OCI-LY7 (cell line): ENCODE data around the gene FBXL22. TPM values are rescaled to one million over a fixed set of nuclear protein-coding genes. Genes with fewer than 3 reads are reported as not detected.

Source experiments
- BruUV-seq: library from RNA; stranded (reverse); fragments of 400-500 nt; replicated peaks from 2 replicates; lab custom pipeline; 2021; lab: Mats Ljungman, UMichigan
- CTCF ChIA-PET: fragments of 300-600 bp; sonication (Branson Sonifier 250); formaldehyde crosslinking; loops from one replicate; lab custom pipeline; 2022; ENCODE audit warnings: antibody characterized with exemption; ENCODE audit not compliant: unreplicated experiment; lab: Charles Lee
- POLR2A ChIA-PET: fragments of 300-600 bp; sonication (Branson Sonifier 250); formaldehyde crosslinking; loops from one replicate; lab custom pipeline; 2022; ENCODE audit warnings: antibody characterized with exemption; lab: Charles Lee
- DNase-seq: peaks from one replicate; pipeline ENCODE4 v3.0.0-alpha.2; 2015; ENCODE audit warnings: low spot score
- H2AFZ ChIP-seq: fragments of 200-600 bp; sonication (generic), shearing (Covaris generic); 2 replicates; pipeline ENCODE4 v1.6.1; 2014; ENCODE audit warnings: mild to moderate bottlenecking, antibody characterized with exemption, low read length, moderate library complexity
- H3K27ac ChIP-seq: fragments of 200-600 bp; sonication (generic); 2 replicates; pipeline ENCODE4 v1.5.1; 2014; ENCODE audit warnings: mixed run types, low read depth, mild to moderate bottlenecking, moderate library complexity, low read length, inconsistent platforms; ENCODE audit not compliant: poor library complexity, severe bottlenecking
- H3K36me3 ChIP-seq: fragments of 200-600 bp; sonication (generic); 2 replicates; pipeline ENCODE4 v1.6.1; 2014; ENCODE audit warnings: mild to moderate bottlenecking, antibody characterized with exemption, low read length, moderate library complexity, mixed read lengths; ENCODE audit not compliant: insufficient read depth
- H3K4me1 ChIP-seq: fragments of 200-600 bp; sonication (generic); 2 replicates; pipeline ENCODE4 v1.5.1; 2014; ENCODE audit warnings: mild to moderate bottlenecking, low read length; ENCODE audit not compliant: insufficient read depth, poor library complexity, severe bottlenecking
- H3K4me2 ChIP-seq: fragments of 200-600 bp; sonication (generic); 2 replicates; pipeline ENCODE4 v1.6.1; 2014; ENCODE audit warnings: mild to moderate bottlenecking, low read length
- H3K4me3 ChIP-seq: fragments of 200-600 bp; sonication (generic); 2 replicates; pipeline ENCODE4 v1.5.1; 2014; ENCODE audit warnings: mild to moderate bottlenecking, low read depth, low read length; ENCODE audit not compliant: poor library complexity, severe bottlenecking
- H3K79me2 ChIP-seq: fragments of 200-600 bp; sonication (generic); 2 replicates; pipeline ENCODE4 v1.6.1; 2016; ENCODE audit warnings: low read depth, mild to moderate bottlenecking, low read length, moderate library complexity, mixed read lengths; ENCODE audit not compliant: insufficient read depth
- H3K9me2 ChIP-seq: fragments of 200-600 bp; sonication (generic); 2 replicates; pipeline ENCODE4 v1.6.1; 2016; ENCODE audit warnings: mild to moderate bottlenecking, low read length, mixed read lengths; ENCODE audit not compliant: insufficient read depth
- H3K9me3 ChIP-seq: fragments of 200-600 bp; sonication (generic); 2 replicates; pipeline ENCODE4 v1.6.1; 2014; ENCODE audit warnings: mild to moderate bottlenecking, mixed run types, low read length, mixed read lengths
- H4K20me1 ChIP-seq: fragments of 200-600 bp; sonication (generic); 2 replicates; pipeline ENCODE4 v1.6.1; 2014; ENCODE audit warnings: mild to moderate bottlenecking, antibody characterized with exemption, low read length, moderate library complexity, mixed read lengths; ENCODE audit not compliant: insufficient read depth
- CTCF ChIP-seq: fragments of 200-600 bp; sonication (generic); conservative IDR thresholded peaks from 2 replicates; pipeline ENCODE4 v1.5.1; 2014; ENCODE audit warnings: mild to moderate bottlenecking, antibody characterized with exemption, low read length, moderate library complexity, mixed read lengths
- EZH2phosphoT487 ChIP-seq: fragments of 200-600 bp; sonication (generic); IDR thresholded peaks from 2 replicates; pipeline ENCODE4 v1.6.1; 2018; ENCODE audit warnings: low read depth, borderline replicate concordance, mild to moderate bottlenecking, mixed run types, antibody characterized with exemption, low read length, moderate library complexity, mixed read lengths
- intact Hi-C: fragments of 100-400 bp; cut with micrococcal nuclease; formaldehyde crosslinking; loops from one replicate; pipeline ENCODE4 v1.10.0; 2022; ENCODE audit not compliant: unreplicated experiment
- total RNA-seq, 2 experiments: library from RNA; depleted of rRNA in 1 of 2; stranded (reverse); fragments of >200 nt in 1 of 2; shearing (Covaris generic) in 1 of 2; gene quantifications; 2 replicates each; pipeline ENCODE4 v1.2.3, GENCODE V29; 2014 to 2022

Gene FBXL22
- total RNA-seq, 2 experiments from 2014 or later: 0.19 TPM; not detected in 1

DNA sequence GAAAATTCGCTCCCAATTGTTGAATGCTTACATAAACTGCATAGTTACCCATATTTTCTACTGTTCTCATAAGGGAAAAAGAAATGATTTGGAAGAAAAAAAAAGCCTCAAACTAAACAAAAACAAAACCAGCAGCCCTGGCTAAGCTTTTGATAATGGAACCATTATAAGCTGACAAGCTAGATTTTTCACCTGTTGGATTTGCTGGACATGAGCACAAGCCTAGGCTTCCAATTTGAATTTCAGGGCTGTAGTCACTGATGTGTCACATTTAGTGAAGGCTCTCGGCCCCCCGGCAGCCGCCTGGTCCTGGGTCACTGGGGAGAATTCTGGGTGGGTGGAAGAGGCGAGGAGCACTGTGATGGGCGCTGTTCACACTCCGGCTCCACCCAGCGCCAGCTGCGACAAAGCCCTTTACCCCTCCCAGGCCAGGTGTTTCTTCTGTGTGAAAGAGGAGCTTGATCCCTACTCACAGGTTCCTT, 4.6 kb downstream of the FBXL22 start:
- Histone ChIP-seq H3K9me2 (no peaks in the 10 kb centered on the region), H2AFZ (no peak overlapping the region), H3K36me3 (no peaks in the 10 kb centered on the region), H3K4me2 (peak overlapping the region; percentile 55; the same call in 1 of the 2 replicates), H3K4me1 (peaks cover 47% of the 10 kb centered on the region), H3K79me2 (no peaks in the 10 kb centered on the region), H4K20me1 (no peaks in the 10 kb centered on the region; the same call in 1 of the 2 replicates), H3K27ac (no peak overlapping the region), H3K4me3 (no peak overlapping the region), H3K9me3 (no peaks in the 10 kb centered on the region)
- DNase-seq: no peak
- CTCF ChIA-PET: no interaction called here
- POLR2A ChIA-PET: interaction anchor here (0.6 to 1.0 kb wide), 3 partner anchors 89 to 116 kb away, joined by 3 read pairs; no protein-coding TSS in a partner anchor
- intact Hi-C loops: loop anchor here (2.0 kb wide), 1 partner anchor 135 kb away; no protein-coding TSS in a partner anchor
- BruUV-seq: no TSS peak
- TF ChIP-seq CTCF (no peak), EZH2phosphoT487 (no peak)

DNA sequence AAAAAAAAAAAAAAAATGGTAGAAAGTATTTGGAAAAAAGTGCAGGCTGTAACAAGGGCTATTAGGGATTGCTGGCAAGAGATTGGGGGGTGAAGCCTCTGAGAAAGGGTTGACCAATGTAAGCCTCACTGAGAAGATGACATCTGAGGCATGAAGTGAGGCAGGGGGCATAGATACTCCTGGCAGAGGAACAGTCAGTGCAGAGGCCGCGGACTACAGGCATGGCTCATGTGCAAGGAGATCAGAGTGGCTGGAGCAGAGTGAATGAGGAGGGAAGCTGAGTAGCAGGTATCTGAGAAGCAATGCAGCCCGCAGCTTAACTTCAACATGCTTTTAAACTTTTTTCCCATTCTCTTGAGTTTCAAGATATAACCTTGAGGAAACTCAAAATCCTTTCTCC, 5.4 kb downstream of the FBXL22 start:
- BruUV-seq: no TSS peak
- CTCF ChIA-PET: no interaction called here
- Histone ChIP-seq H3K4me3 (no peak overlapping the region), H3K27ac (no peak overlapping the region), H4K20me1 (no peaks in the 10 kb centered on the region; the same call in 1 of the 2 replicates), H2AFZ (no peak overlapping the region), H3K36me3 (peaks cover 2% of the 10 kb centered on the region; the same call in 1 of the 2 replicates), H3K4me1 (peaks cover 47% of the 10 kb centered on the region), H3K79me2 (no peaks in the 10 kb centered on the region), H3K9me3 (no peaks in the 10 kb centered on the region), H3K4me2 (no peak overlapping the region; the same call in 1 of the 2 replicates), H3K9me2 (no peaks in the 10 kb centered on the region)
- intact Hi-C loops: loop anchor here (2.0 kb wide), 1 partner anchor 136 kb away; no protein-coding TSS in a partner anchor
- no peak for DNase-seq
- POLR2A ChIA-PET: interaction anchor here (0.6 to 1.0 kb wide), 3 partner anchors 21 to 115 kb away, joined by 3 read pairs; no protein-coding TSS in a partner anchor
- TF ChIP-seq EZH2phosphoT487 (no peak), CTCF (no peak)

DNA sequence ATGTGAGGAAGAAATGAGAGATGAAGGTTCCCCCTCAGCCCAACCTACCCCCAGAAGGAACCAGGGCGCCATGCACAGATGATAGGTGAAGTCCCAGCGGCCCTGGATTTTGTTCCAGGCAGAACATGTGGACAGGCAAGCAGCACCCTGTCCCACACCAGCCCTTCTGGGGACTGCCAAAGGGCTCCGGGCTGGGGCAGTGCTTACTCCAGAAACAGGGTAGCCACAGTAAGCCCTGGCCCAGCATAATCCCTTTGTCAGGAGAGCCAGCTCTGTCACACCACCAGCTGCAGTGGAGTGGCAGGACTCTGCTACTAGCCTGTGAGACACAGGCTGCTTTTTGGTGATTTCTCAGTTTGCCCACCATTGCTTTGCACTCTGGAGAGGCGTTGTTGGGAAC, 6.3 kb downstream of the FBXL22 start:
- H3K4me1 ChIP-seq: peaks cover 47% of the 10 kb centered on the region
- H3K4me3 ChIP-seq: no peak overlapping the region
- no peak for TF ChIP-seq CTCF
- no peak for TF ChIP-seq EZH2phosphoT487
- H4K20me1 ChIP-seq: no peaks in the 10 kb centered on the region; the same call in 1 of the 2 replicates
- intact Hi-C loops: loop anchor here (2.0 kb wide), 1 partner anchor 137 kb away; no protein-coding TSS in a partner anchor
- peak overlapping the region; percentile 25; the same call in 1 of the 2 replicates for H3K4me2 ChIP-seq
- no peaks in the 10 kb centered on the region for H3K9me3 ChIP-seq
- no peak for DNase-seq
- no peak overlapping the region for H3K27ac ChIP-seq
- POLR2A ChIA-PET: interaction anchor here (0.8 kb wide), 1 partner anchor 61 kb away, joined by 3 read pairs; no protein-coding TSS in a partner anchor
- CTCF ChIA-PET: no interaction called here
- H3K79me2 ChIP-seq: no peaks in the 10 kb centered on the region
- H3K36me3 ChIP-seq: peaks cover 10% of the 10 kb centered on the region; the same call in 1 of the 2 replicates
- no TSS peak for BruUV-seq
- no peak overlapping the region for H2AFZ ChIP-seq
- no peaks in the 10 kb centered on the region for H3K9me2 ChIP-seq
